Kasumi-1 (cell line): Measurements from ENCODE around the gene GLI1.
"Not testable (repeated sequence)": the region's sequence is repeated elsewhere in the genome, so short reads cannot be mapped to it uniquely, and the experiment has no call there.

Experiments used
- DNase-seq, 2 experiments: peaks; one replicate each; lab custom pipeline; 2025; lab: John Stamatoyannopoulos, UW

The GLI1 gene

DNA sequence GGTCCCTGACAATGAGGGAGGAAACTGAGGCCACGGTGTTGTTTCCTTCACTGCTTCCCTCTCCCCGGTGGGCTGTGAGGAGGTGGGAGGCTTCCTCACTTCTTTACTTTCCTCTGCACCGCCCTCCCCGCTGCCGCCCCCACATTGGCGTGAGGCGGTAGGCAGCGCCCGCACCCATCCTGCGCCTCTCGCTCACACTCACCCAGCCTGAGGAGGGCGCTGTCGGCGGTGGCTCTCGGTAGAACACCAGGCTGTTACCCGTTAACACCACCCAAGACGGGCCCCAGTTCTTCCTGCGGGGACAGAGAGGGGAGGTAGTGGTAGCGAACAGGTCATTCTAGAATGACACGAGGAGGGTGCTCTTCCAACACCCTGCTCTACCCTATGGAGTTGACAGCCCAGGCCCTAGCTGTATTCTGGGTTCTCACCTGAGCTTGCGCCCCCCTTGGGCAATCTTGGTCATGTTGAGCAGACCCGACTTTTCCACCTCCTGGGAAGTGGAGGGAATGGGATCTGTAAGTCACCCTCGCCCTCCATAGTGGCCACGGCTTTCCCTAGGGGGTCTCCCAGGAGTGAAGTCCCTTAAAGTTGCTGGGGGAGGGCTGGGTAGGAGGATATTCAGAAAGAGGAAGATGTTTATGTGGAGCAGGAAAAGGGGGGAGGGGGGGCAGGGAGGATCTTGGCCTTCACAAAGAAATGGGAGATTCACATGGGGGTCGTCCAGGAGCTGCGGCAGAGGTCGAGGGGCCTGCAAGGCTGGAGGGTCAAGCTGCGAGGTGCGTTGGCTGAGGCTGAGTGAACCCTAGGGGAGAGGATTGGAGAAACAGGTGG, 16.8 kb downstream of the GLI1 start:
- peak; percentile 75 to 76 for DNase-seq

DNA sequence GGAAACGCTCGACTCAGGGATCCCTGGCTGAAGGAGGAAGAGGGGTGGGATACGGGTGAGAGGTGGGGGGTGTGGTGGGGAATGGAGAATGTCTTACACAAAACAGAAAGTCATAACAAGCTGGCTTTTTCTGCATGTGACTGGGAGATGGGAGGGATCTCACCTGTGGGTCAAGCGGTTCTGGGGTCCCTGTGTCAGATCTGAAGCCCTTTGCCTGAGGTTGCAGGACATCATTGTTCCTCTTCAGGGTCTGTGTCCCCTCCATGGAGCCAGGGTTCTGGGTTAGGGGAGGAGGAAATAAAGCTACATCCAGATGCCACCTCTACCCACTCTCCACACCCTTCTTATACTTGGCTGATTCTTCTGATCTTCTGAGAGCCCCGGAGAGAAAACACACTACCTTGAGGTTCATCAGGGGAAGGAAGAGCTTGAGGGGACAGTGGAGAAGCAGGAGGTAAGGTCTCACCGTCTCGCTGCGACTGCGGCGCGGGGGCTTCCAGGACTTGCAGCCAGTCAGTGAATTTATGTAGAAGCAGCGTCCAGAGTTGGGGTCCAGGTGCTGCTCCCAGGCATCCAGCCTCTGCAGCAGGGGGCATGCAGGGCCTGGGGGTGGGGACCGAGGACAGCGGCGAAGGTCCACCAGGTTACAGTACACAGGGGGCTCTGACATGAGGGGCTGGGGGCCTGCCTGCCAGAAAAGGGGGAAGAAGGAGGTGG, 17.6 kb downstream of the GLI1 start:
- no peak for DNase-seq

DNA sequence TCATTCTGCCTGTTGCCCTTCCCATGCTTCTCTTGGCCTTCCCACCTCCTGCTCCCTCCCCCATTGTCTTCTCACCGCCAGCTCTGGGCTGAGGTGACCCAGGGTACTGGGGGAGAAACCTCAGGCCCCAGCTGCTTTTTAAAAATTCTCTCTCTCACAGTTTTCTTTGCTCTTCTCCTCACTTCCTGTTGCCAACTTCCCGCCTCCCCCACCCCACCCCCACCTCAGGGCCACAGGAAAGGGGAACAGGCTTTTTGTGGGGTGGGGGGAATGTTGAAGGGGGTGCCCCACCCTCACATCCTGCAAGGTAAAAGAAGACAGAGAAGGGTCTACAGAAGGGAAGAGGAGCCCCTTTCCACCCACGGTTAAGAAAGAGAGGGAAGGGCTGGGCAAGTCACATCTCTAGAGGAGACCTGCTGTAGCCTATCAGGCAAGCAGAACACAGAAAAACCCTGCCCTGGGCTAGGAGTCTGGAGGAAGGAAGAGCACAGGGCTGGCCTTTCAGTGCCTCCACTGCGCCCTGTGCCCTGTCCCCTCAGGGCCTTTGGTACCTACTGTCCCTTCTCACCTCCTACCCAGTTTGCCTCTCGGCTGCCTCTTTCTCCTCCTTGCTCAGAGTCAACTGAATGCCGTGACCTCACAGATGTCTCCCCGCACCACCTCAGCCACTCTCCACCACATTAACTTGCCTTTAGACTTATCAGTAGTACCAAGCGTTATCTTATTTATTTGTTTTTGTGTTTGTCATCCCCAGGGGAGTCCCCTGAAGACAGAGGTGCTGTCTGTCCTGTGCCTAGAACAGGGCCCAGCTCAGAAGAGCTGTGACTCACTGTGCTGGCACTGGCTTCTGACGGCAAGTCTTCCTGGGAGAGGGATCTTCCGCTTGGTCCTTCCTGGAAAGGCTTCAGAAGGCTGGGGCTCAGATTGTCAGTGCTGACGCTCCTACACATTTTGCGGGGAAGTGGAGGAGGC, 18.4 kb downstream of the GLI1 start:
- peak; percentile 78 to 80 for DNase-seq

DNA sequence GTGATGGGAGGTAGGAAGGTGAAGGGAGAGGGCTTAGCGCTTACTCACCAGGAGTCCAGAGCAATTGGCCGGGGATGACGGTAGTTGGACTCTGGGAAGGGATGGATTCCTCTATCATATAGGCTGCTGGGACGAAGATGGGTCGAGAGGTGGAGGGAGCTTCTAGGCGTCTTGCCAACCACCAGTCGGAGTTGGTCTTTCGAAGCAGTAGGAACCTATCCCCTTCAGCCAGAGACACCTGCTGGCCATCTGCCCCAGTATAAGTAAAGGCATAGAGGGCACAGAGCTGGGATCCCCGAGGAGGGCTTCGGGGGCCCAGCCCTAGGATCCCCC, 19.4 kb downstream of the GLI1 start:
- no peak for DNase-seq

DNA sequence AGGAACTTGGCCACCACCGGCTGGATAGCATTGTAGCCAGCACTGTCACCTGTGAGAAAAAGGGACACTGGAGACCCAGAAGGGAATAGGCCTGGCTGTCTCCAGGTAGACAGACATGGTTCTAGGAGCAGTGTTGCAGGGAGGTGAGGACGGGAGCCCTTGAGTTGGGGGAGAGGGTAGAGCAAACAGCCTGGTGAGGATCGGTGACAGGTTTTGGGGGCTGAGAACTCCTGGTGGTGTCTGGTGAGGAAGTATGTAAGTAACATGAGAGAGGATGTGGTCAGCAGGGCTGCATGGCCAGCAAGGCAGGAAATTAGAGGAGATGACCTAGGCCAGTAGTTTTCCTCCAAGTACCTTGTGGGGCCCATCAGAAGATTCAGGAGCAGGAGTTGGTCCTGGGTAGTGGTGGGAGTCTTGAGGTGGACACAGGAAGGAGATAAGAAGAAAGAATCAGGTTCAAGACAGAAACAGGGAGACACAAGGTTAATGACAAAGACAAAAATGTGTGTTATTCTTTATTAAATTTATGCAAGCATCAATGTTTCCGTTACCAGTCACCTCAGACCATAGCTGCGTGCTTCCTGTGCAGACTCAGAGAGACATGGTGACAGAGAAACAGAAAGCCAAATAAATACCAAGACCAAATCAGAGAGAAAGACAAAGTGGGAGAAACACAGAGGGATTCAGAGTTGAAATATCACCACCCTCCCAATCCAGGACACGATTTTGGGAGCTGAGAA, 20.0 kb downstream of the GLI1 start, which contains the start of gene ARHGAP9:
TSS of gene ARHGAP9 (minus strand) at position 491 of the 740 bp plus-strand sequence. CDS start at position 31, 460 bp downstream.
- DNase-seq, result no peak

DNA sequence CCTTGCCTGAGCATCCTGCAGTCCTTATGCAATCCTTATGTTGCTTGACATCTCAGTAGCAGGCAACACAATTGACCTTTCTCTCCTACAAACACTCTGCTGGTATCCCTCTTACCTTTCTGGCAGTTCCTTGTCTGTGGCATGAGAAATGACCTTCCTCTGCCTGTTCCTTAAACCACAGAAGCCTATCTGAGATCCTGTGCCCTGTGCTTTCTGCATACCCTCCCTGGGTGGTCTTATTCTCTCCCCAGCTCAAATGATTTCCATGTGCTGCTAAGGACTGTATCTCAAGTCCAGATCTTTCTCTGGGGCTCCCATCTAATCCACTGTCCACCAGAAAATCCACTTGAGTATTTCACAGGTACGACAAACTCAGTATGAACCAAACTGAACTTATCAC, 22.1 kb downstream of the GLI1 start:
- no peak for DNase-seq

DNA sequence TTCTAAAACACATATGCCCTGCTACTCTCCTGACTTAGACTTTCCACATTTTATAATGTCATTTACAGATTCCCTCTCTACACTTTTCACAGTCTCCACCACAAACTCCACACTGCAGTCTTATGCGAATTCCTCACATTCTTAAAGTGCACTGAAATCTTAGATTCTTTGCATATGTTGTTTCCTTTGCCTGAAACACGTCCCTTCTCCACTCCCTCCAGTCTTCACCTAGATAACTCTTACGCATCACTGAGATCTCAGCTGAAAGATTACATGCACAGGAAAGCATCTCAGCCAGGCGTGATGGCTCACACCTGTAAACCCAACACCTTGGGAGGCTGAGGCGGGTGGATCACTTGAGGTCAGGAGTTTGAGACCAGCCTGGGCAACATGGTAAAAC, 23.9 kb downstream of the GLI1 start:
- no peak for DNase-seq

DNA sequence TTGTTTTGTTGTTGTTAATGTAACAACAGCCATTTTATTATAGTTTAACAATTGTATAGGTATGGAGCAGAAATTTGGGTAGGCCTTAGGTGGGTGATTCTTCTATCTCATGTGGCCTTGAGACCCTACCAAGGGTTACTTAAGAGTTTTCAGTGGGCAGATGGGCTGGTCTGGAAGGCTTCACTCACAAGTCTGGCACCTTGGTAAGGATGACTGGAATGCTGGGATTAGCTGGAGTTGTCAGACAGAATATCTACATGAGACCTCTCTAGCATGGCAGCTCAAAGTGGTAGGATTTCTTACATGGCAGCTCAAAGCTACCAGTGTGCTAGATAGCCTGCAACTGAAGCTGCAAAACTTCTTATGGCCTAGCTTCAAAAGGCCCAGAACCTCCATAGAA, 26.1 kb downstream of the GLI1 start:
- no peak for DNase-seq

DNA sequence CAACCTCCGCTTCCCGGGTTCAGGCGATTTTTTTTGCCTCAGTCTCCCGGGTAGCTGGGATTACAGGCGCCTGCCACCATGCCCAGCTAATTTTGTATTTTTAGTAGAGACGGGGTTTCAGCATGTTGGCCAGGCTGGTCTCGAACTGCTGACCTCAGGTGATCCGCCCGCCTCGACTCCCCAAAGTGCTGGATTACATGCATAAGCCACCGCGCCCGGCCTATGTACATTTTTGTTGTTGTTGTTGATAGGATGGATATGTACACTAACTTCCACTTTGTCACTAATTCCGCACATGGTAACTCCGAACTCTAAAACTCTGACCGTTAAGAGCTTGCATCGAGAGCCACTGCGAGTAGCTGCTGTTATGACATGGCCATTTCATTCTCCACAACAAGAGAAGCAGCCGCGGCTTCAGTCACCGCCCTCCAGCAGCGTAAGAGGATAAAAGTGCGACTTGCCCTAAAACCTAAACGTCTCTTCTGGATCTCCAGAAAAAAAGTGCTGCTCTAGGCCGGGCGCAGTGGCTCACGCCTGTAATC, 27.5 kb downstream of the GLI1 start:
- DNase-seq, result no peak

DNA sequence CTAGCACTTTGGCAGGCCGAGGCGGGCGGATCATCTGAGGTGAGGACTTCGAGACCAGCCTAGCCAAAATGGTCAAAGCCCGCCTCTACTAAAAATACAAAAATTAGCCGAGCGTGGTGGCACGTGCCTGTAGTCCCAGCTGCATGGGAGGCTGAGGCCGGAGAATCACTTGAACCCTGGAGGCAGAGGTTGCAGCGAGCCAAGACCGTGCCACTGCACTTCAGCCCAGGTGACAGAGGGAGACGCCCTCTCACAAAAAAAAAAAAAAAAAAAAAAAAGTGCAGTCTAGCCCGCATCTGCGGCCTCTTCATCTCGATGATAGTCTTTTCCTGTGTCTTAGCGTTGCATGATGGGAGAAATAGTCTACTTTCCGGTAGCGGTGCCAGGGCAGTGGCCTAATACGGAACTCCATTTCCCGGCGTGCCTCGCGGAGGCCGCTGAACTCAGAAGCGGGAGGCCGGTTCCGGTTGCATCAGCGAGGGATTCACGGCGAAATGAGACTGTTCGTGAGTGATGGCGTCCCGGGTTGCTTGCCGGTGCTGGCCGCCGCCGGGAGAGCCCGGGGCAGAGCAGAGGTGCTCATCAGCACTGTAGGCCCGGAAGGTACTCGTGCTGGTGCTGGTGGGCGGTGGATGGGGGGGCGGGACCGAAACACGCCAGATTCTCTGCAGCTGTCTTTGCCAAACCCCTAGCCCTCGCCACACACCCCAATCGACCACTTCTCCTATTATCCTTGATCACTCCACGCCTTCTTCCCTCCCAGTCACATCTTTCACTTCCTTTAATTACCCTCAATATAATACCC, 28.2 kb downstream of the GLI1 start, which contains the start of gene MARS1:
TSS of gene MARS1 (plus strand) at position 472 of the 805 bp plus-strand sequence. CDS start at position 495, 23 bp downstream.
- peak; percentile 97 for DNase-seq

DNA sequence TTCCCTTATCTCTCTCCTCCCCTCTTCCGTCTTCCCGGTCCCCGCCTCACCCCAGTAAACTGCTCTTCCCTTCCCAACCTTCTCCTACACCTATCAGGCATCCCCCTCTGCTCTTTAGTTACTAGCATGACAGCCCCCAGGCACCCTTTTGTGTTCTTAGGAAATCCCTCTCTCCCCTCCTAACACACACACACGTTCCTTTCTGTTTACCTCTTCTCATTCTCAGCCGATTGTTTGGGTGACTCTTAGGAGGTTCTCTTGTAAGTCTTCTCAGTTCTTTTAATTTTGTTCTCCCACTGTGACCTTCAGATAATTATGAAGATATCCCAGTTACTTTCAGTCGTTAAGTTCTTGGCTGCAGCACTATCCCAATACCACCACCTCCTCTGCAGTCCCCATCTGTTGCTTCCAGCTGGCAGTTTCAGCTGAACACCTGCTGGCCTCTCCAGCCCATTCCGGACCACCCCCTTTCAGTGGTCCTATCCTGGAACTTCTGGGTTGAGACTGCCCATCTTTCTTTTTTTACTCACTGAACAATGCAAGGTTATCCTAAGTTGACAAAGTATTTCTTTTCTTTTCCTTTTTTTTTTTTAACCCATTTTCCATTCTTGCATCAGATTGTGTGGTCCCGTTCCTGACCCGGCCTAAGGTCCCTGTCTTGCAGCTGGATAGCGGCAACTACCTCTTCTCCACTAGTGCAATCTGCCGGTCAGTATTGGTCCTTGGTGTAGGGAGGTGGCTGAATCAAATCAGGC, 29.0 kb downstream of the GLI1 start:
- DNase-seq, result no peak

DNA sequence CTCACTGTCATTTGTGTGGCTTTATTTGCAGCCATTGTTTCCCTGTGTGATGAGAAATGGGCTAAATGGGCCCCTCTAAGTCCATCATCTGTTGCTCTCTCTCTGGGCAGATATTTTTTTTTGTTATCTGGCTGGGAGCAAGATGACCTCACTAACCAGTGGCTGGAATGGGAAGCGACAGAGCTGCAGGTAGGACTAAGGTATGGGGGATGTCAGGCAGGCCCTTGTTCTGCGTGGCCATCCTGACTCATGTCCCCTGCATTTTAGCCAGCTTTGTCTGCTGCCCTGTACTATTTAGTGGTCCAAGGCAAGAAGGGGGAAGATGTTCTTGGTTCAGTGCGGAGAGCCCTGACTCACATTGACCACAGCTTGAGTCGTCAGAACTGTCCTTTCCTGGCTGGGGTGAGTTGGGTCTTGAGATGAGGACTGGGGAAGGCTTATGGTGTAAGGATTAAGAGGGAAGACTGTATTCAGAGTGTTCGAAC, 29.6 kb downstream of the GLI1 start:
- no peak for DNase-seq

DNA sequence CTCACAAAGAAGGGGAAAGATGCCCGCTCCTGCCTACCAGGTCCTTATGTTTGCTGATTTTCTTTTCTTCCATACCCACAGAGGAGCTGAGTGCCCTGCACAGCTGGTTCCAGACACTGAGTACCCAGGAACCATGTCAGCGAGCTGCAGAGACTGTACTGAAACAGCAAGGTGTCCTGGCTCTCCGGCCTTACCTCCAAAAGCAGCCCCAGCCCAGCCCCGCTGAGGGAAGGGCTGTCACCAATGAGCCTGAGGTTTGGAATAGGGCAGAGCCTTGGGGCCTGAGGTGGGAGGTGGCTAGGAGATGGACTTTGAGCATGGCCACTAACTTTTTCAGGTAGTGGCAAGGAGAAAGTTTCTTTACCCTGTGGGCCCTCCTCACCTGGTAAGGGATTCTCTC, 30.5 kb downstream of the GLI1 start:
- DNase-seq, result no peak

DNA sequence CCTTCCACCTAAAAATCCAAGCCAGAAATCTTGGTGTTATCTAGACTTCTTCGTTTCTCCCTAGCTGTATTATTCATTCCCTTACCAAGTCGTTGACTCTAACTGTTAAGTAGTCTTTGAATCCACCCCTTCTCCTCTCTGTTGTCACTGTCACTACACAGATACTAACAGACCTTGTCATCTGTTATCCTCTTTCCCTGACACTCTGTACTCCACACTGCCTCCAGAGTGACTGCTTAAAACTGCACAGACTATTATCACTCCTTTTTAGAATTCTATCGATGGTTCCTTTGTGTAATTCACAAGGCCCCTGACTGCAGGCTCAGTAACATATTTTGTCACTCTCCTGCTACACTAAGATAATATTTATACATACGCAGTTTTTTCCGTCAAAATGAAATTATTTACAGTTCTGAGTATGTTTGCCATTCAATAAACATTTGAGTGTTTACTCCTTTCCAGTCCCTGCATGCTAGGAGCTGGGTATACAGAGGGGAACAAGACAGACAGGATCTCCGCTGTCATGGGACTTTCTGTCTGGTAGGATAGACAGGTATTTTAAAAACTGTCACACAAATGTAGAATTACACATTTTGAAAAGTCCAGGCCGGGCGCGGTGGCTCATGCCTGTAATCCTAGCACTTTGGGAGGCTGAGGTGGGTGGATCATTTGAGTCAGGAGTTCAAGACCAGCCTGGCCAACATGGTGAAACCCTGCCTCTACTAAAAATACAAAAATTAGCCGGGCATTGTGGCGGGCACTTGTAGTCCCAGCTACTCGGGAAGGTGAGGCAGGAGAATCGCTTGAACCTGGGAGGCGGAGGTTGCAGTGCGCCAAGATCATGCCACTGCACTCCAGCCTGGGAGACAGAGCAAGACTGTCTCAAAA, 32.1 kb downstream of the GLI1 start:
- peak; percentile 75 to 88 for DNase-seq

DNA sequence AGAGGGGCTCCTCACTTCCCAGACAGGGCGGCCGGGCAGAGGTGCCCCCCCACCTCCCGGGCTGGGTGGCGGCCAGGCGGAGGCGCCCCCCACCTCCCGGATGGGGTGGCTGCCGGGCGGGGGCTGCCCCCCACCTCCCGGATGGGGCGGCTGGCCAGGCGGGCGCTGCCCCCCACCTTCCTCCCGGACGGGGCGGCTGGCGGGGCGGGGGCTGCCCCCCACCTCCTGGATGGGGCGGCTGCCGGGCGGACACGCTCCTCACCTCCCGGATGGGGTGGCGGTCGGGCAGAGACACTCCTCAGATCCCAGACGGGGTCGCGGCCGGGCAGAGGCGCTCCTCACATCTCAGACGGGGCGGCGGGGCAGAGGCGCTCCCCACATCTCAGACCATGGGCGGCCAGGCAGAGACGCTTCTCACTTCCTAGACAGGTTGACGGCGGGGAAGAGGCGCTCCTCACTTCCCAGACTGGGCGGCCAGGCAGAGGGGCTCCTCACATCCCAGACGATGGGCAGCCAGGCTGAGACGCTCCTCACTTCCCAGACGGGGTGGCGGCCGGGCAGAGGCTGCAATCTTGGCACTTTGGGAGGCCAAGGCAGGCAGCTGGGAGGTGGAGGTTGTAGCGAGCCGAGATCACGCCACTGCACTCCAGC, 35.6 kb downstream of the GLI1 start:
- not testable (repeated sequence) for DNase-seq

DNA sequence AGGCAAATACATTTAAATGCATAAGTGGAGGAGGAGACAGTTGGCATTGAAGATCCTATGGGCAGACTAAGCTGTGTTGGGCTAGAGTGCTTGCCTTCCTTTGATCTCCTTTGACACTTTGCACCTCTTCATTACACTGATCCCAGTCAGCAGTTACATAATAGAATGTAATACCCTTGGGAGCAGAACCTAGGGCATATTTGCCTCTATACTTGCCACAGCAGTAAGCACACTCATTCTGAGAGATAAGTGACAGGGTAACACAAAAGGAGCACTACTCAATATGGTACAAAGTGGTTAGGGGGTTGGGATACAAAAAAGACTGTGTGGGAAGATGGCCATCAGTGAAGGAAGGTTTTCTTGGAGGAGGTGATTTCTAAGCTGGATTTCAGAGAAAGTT, 37.2 kb downstream of the GLI1 start:
- no peak for DNase-seq

DNA sequence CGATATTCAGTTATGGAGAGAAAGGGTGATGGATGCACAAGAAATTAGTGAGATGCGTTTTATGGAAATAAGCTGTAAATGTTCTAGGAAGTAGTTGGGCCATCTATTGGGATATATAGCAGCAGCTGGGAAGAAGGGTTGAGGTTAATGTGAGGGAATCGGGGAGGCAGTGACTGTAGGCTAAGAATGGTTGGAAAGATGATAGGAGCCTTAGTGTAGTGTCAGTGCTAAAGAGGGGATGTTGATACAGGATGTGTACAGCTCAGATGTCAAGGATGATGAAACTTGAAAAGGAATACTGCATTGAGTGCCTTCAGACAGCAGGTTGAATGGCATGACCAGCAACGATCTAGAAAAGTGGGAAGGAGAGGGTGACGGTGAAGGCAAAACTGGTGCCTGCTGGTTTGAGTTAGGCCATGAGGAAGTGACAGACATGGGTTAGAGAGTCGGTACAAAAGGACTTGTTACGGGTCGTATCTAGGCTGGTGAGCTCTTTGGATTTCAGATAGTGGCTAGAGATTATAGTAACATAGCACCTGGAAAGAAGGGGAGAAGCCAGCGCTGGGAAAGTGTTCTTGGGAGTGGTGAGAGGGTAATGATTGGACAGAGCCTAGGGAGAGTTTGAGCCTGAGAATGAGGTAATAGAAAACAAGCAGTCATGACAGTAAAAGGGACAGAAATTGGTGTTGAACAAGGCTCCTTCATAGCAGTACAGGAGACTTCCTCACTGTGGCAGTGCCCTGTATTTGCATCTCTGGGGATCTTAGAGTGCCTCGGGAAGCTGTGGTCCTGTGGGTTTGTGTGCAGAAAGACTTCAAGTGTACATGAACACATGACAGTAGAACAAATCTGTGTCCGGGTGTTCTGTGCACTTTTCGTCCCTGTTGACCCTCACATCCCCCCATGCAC, 37.9 kb downstream of the GLI1 start:
- no peak for DNase-seq
